GM12891 (cell line): Measurements from ENCODE around the gene MYH14.

Experiments
- PAX5 ChIP-seq: IDR thresholded peaks from 2 replicates; pipeline ENCODE4 v1.6.1; 2011; ENCODE audit warnings: low read length, moderate library complexity, mild to moderate bottlenecking; ENCODE audit not compliant: insufficient read depth, severe bottlenecking
- POLR2A ChIP-seq: IDR thresholded peaks from 2 replicates; pipeline ENCODE4 v1.6.1; 2011; ENCODE audit warnings: low read depth, low read length, control low read depth
- POLR2AphosphoS5 ChIP-seq: IDR thresholded peaks from 2 replicates; pipeline ENCODE4 v1.6.1; 2011; ENCODE audit warnings: low read depth, low read length, control low read depth
- POU2F2 ChIP-seq: IDR thresholded peaks from 2 replicates; pipeline ENCODE4 v1.6.1; 2011; ENCODE audit warnings: low read depth, mild to moderate bottlenecking, control low read depth, low read length, moderate library complexity
- SPI1 ChIP-seq: IDR thresholded peaks from 2 replicates; pipeline ENCODE4 v1.6.1; 2011; ENCODE audit warnings: low read depth, low read length, control low read depth
- TAF1 ChIP-seq: IDR thresholded peaks from 2 replicates; pipeline ENCODE4 v1.6.1; 2011; ENCODE audit warnings: low read depth, low read length, control low read depth

DNA sequence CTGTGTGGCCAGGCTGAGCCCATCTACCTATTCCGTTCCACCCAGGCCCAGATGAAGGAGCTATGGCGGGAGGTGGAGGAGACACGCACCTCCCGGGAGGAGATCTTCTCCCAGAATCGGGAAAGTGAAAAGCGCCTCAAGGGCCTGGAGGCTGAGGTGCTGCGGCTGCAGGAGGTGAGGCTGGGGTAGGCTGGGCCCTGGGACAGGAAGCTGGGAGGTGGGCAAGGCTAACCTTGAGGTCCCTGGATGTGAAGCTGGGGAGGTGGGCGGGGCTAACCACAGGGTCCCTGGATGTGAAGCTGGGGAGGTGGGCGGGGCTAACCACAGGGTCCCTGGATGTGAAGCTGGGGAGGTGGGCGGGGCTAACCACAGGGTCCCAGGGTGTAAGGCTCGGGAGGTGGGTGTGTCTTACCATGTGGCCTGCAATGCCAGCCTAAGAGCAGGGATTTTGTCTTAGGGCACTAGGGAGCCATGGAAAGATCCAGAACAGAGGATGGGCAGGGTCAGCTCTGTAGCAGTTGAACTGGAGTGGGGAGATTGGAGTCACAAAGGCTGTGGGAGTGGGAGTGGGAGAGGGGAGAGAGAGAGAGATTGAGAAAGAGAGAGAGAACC, 88.9 kb downstream of the MYH14 start:
- no peak for TF ChIP-seq POLR2AphosphoS5
- no peak for TF ChIP-seq POLR2A
- no peak for TF ChIP-seq POU2F2
- no peak for TF ChIP-seq TAF1
- no peak for TF ChIP-seq PAX5
- no peak for TF ChIP-seq SPI1
